DOHH2 (cell line): ENCODE measurements around the gene KCTD13.

Experiments
- H3F3A ChIP-seq: fragments of 200-600 bp; sonication (generic), shearing (Covaris generic); 2 replicates; pipeline ENCODE4 v1.6.0; 2016; ENCODE audit warnings: antibody characterized with exemption, mild to moderate bottlenecking; ENCODE audit not compliant: control insufficient read depth, insufficient read depth
- H3K27ac ChIP-seq: fragments of 200-600 bp; sonication (generic); 2 replicates; pipeline ENCODE4 v1.5.1; 2014; ENCODE audit warnings: low read depth, mild to moderate bottlenecking, low read length, moderate library complexity
- H3K27me3 ChIP-seq: fragments of 200-600 bp; sonication (generic); 2 replicates; pipeline ENCODE4 v1.6.1; 2014; ENCODE audit warnings: mild to moderate bottlenecking, low read length, mixed read lengths; ENCODE audit not compliant: control insufficient read depth
- H3K36me3 ChIP-seq: fragments of 200-600 bp; sonication (generic); 2 replicates; pipeline ENCODE4 v1.6.1; 2014; ENCODE audit warnings: mild to moderate bottlenecking, low read length, moderate library complexity, mixed read lengths; ENCODE audit not compliant: control insufficient read depth
- H3K4me1 ChIP-seq: fragments of 200-600 bp; sonication (generic); 2 replicates; pipeline ENCODE4 v1.6.1; 2014; ENCODE audit warnings: mild to moderate bottlenecking, low read length, mixed read lengths; ENCODE audit not compliant: control insufficient read depth
- H3K4me2 ChIP-seq: fragments of 200-600 bp; sonication (generic); 2 replicates; pipeline ENCODE4 v1.6.0; 2014; ENCODE audit warnings: mild to moderate bottlenecking, low read length, moderate library complexity
- H3K4me3 ChIP-seq: fragments of 200-600 bp; sonication (generic); 2 replicates; pipeline ENCODE4 v1.5.1; 2014; ENCODE audit warnings: mild to moderate bottlenecking, low read length, mixed read lengths
- H3K79me2 ChIP-seq: fragments of 200-600 bp; sonication (generic); 2 replicates; pipeline ENCODE4 v1.6.1; 2014; ENCODE audit warnings: mild to moderate bottlenecking, low read length, mixed read lengths; ENCODE audit not compliant: control insufficient read depth
- H3K9me2 ChIP-seq: fragments of 200-600 bp; sonication (generic); replicated peaks from 2 replicates; pipeline ENCODE4 v1.6.1; 2014; ENCODE audit warnings: mild to moderate bottlenecking, low read length, mixed read lengths; ENCODE audit not compliant: control insufficient read depth
- H3K9me3 ChIP-seq: fragments of 200-600 bp; sonication (generic); 2 replicates; pipeline ENCODE4 v1.6.1; 2014; ENCODE audit warnings: antibody characterized with exemption, low read length, mixed read lengths; ENCODE audit not compliant: control insufficient read depth, insufficient read depth
- H4K20me1 ChIP-seq: fragments of 200-600 bp; sonication (generic); 2 replicates; pipeline ENCODE4 v1.6.0; 2014; ENCODE audit warnings: low read depth, mild to moderate bottlenecking, antibody characterized with exemption, low read length, moderate library complexity; ENCODE audit not compliant: control insufficient read depth, insufficient read depth
- CTCF ChIP-seq: fragments of 200-600 bp; sonication (generic); IDR thresholded peaks from one replicate; pipeline ENCODE4 v1.5.1; 2014; ENCODE audit warnings: antibody characterized with exemption, mild to moderate bottlenecking, low read depth, low read length; ENCODE audit not compliant: poor library complexity, severe bottlenecking
- EZH2phosphoT487 ChIP-seq: fragments of 200-600 bp; sonication (generic); IDR thresholded peaks from 2 replicates; pipeline ENCODE4 v1.6.1; 2017; ENCODE audit warnings: borderline replicate concordance, mild to moderate bottlenecking, antibody characterized with exemption, low read length, moderate library complexity, mixed read lengths

Gene KCTD13

GRCh38 chr16:29915590-29916247 is 10.3 kb downstream of the KCTD13 start:
- Histone ChIP-seq H3K4me2 (no peak overlapping the region), H3K27ac (no peak overlapping the region), H3K9me2 (no peaks in the 10 kb centered on the region), H3K36me3 (peaks cover 20% of the 10 kb centered on the region), H3K79me2 (no peaks in the 10 kb centered on the region), H4K20me1 (no peaks in the 10 kb centered on the region), H3K4me3 (no peak overlapping the region), H3K4me1 (no peaks in the 10 kb centered on the region), H3K27me3 (no peaks in the 10 kb centered on the region), H3F3A (no peaks in the 10 kb centered on the region), H3K9me3 (no peaks in the 10 kb centered on the region)
- TF ChIP-seq CTCF (no peak), EZH2phosphoT487 (no peak)

- Histone ChIP-seq H3K27ac (no peak overlapping the region), H3F3A (no peaks in the 10 kb centered on the region), H3K9me2 (no peaks in the 10 kb centered on the region), H3K9me3 (no peaks in the 10 kb centered on the region), H3K79me2 (no peaks in the 10 kb centered on the region), H3K4me3 (no peak overlapping the region), H3K27me3 (no peaks in the 10 kb centered on the region), H3K36me3 (peaks cover 3% of the 10 kb centered on the region; the same call in 1 of the 2 replicates), H4K20me1 (no peaks in the 10 kb centered on the region), H3K4me2 (no peak overlapping the region), H3K4me1 (0 out of 2 replicates have a peak, but pooled peaks cover 4% of the 10 kb centered on the region)
- TF ChIP-seq CTCF (no peak), EZH2phosphoT487 (no peak)
Observed at GRCh38 chr16:29913514-29913913, 12.5 kb downstream of the KCTD13 start.

- Histone ChIP-seq H3K4me2 (no peak overlapping the region), H3K27me3 (no peaks in the 10 kb centered on the region), H3K9me2 (no peaks in the 10 kb centered on the region), H3K27ac (no peak overlapping the region), H3K4me3 (no peak overlapping the region), H4K20me1 (no peaks in the 10 kb centered on the region), H3K4me1 (0 out of 2 replicates have a peak, but pooled peaks cover 4% of the 10 kb centered on the region), H3K36me3 (peaks cover 3% of the 10 kb centered on the region; the same call in 1 of the 2 replicates), H3K9me3 (no peaks in the 10 kb centered on the region), H3F3A (no peaks in the 10 kb centered on the region), H3K79me2 (no peaks in the 10 kb centered on the region)
- no peak for TF ChIP-seq EZH2phosphoT487
- TF ChIP-seq CTCF, result no peak
Observed at GRCh38 chr16:29912087-29912486, 13.9 kb downstream of the KCTD13 start.
